SU-DHL-6 (cell line): Measurements from ENCODE around the gene THAP3.

Source experiments
- EZH2phosphoT487 ChIP-seq: fragments of 200-600 bp; sonication (generic), shearing (Covaris generic); conservative IDR thresholded peaks from 2 replicates; pipeline ENCODE4 v1.6.1; 2018; ENCODE audit warnings: mild to moderate bottlenecking, antibody characterized with exemption, low read length, moderate library complexity, mixed read lengths
- TF ChIP-seq, protein P1 (sequence below): fragments of 200-600 bp; sonication (generic); IDR thresholded peaks from one replicate; pipeline ENCODE4 v1.5.1; 2017; ENCODE audit warnings: antibody characterized with exemption, mild to moderate bottlenecking, low read length, moderate library complexity; ENCODE audit not compliant: insufficient read depth, poor library complexity, severe bottlenecking

DNA sequence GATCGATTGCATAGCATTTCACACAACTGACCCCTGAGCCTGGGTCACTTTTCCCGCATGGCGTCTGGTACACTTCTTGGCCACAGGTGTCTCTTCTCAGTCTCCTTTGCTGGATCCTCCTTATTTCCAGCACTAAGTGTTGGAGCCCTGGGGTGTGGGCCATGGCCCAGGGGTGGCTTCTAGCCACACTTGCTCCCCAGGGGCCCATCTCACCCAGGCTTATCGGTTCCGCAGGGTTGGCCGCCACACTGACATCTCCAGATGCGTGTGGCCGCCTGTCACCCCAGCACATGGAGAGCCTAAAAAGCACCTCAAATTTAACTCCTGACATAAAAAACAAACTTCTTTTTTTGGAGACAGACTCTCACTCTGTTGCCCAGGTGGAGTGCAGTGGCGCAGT lies 2.4 kb downstream of the THAP3 start:
- TF ChIP-seq, protein P1, sequence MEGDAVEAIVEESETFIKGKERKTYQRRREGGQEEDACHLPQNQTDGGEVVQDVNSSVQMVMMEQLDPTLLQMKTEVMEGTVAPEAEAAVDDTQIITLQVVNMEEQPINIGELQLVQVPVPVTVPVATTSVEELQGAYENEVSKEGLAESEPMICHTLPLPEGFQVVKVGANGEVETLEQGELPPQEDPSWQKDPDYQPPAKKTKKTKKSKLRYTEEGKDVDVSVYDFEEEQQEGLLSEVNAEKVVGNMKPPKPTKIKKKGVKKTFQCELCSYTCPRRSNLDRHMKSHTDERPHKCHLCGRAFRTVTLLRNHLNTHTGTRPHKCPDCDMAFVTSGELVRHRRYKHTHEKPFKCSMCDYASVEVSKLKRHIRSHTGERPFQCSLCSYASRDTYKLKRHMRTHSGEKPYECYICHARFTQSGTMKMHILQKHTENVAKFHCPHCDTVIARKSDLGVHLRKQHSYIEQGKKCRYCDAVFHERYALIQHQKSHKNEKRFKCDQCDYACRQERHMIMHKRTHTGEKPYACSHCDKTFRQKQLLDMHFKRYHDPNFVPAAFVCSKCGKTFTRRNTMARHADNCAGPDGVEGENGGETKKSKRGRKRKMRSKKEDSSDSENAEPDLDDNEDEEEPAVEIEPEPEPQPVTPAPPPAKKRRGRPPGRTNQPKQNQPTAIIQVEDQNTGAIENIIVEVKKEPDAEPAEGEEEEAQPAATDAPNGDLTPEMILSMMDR, result no peak
- TF ChIP-seq EZH2phosphoT487, result no peak
